Measurements from ENCODE around the gene CFAP300.

The CFAP300 gene

DNA sequence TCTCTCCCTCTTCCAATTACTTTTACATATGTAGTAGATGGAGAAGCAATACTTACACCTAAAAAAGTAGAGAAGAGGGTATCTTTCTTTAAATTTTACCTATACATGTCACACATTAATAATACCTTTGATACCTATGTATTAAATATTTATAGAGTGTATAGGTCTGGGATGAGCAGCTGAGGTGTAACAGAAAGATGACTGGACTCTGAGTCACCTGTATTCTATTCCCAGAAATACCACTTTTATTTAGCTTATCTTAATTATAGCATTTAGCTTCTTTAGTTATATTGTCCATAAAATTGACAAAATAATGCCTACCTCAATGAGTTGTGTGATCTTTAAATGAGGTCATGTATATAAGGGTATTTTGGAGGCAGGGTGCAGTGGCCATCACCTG lies 32.4 kb downstream of the CFAP300 start:
- peak; percentile 6 for DNase-seq

- DNase-seq: no peak
Observed at GRCh38 chr11:102081313-102081712, 34.1 kb downstream of the CFAP300 start.

GRCh38 chr11:102085864-102086551 lies 38.8 kb downstream of the CFAP300 start:
- no peak for DNase-seq

- no peak for DNase-seq
Observed at GRCh38 chr11:102097186-102097585, 49.9 kb downstream of the CFAP300 start.

- DNase-seq: no peak
Observed at GRCh38 chr11:102099755-102100154, 52.5 kb downstream of the CFAP300 start.

DNA sequence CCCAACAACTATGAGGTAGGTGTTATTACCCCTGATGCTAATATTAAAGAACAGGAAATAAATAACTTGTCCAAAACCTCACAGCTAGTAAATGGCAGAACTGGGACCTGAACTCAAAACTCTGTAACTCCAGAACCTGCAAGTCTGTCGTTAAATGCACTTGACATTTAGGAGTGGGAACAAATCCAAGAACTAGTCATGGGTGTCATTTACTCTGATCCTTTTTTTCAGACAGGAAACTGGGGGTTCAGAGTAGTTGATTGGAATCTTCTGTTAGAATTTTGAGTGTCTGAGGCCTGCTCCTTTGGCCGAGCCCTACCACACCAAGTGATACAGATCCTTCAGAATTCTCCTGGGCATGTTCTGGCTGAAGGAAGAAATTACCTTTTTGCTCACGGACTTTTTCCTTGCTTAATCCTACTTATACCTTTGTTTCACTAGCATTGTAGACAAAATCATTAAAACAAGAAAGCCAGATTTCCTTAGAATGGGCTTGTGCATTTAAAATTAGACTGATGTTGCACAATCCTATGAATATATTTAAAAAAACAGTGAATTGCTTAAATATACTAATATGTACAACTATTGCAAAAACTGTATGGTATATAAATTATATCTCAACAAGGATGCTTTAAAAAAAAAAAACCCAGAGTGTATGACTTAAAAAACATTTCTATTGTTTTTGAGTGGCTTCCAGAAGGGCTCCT lies 61.6 kb downstream of the CFAP300 start:
- no peak for DNase-seq

- DNase-seq: peak; percentile 94
Observed at GRCh38 chr11:102109896-102110760, 62.9 kb downstream of the CFAP300 start, which contains the start of gene YAP1. Gene YAP1, plus strand, starts transcription at chr11:102110447. Its CDS starts 402 bp downstream, at chr11:102110849.

GRCh38 chr11:102110761-102111010 lies 63.4 kb downstream of the CFAP300 start:
- no peak for DNase-seq

DNA sequence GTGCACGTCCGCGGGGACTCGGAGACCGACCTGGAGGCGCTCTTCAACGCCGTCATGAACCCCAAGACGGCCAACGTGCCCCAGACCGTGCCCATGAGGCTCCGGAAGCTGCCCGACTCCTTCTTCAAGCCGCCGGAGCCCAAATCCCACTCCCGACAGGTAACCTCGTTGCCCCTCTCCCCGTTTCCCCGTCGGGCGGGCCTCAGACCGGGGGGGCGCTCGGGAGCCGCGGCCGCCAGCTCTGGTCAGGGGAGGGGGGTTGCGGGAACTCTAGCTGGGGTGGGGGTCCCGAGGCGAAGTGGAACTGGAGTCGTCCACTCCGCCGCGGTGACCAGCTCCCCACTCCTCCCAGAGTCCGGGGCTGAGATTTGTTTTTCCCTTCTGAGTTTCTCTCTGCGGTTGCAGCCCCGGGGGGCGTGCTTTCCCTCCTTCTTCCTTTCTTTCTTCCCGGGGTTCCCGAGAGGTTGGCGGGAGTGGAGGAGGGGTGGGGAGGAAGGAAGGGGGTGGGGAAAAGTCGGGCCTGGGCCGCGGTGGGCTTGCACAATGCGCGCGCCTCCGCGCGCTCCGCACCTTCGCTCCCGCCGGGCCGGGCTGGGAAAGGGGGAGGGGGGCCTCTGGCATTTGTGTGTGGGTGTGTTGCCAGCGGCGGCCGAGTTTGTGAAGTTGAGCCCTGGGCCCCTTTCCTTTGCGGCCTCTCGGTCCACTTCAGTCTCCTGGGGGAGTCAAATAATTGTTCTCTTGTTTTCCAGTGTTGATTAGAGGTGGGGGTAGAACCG lies 64.0 kb downstream of the CFAP300 start:
- DNase-seq: peak; percentile 67

DNA sequence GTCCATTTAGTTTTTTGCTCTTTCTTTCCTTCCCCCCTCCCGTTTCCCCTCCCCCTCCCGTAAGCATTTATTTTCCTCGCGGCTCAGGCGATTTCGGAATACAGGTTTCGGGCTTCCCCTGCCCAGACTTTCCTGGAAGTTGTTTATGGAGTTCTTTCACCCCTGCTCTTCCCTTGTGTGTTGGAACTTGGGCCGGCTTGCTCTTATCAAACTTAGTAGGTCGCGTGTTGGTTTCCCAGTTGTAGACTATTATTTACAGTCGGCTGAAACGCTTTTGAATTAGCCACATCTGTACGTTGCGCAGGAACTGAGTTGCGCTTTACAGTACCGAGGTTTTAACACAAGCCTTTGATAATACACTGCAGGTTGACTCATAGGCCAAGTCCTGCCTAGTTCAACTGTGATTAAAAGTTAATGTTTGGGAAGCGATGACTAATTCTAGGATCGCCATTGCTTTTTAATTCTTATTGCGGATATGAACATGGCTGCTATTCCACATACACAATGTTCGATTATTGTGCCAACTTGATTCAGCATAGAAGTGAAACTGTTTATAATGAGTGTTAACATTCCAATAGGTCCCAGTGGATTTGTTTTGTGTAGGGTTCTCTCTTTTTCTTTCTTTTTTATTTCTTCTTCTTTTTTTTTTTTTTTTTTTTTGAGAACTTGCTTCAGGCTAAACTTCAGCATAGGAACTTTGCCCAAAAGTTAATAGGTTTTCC lies 64.7 kb downstream of the CFAP300 start:
- DNase-seq: peak; percentile 96

- DNase-seq: no peak
Observed at GRCh38 chr11:102112509-102112821, 65.2 kb downstream of the CFAP300 start.

DNA sequence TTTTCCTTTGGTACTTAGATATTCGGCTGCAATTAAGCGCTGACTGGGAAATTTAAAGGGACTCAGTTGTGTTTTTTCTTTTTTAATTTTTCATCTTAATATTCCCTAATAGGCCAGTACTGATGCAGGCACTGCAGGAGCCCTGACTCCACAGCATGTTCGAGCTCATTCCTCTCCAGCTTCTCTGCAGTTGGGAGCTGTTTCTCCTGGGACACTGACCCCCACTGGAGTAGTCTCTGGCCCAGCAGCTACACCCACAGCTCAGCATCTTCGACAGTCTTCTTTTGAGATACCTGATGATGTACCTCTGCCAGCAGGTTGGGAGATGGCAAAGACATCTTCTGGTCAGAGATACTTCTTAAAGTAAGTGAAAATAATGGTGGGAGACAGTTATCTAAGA lies 66.8 kb downstream of the CFAP300 start:
- no peak for DNase-seq

- peak; percentile 44 for DNase-seq
Observed at GRCh38 chr11:102115557-102115956, 68.3 kb downstream of the CFAP300 start.

GRCh38 chr11:102116453-102117205 lies 69.4 kb downstream of the CFAP300 start:
- no peak for DNase-seq

DNA sequence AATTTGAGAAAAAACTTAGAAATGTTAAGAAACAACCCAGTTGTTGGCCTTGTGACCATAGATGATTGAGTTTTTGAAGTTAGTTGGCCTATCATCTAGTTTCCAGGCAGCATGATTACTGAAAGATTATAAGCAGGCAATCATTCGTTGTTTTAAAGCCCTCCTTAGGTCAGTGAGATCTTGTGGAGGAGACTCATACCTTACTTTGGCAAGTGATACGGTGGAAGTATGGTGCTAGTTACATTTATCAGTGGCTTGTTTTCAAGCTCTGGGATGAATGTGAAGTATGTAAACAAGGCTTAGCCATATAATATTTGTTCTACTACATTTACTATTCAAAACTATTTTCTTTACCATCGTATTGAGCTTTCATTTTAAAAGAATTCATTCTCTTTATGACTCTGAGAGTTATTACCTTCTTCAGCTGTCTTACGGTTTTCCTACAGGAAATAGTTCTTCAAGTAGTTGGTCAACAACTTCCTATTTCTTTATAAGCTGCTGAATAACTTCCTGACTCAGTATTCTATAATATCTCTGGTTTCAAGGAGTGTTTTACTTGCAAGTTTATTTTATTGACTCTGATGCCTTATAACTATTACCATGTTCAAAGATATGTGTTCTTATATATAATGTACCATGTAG lies 70.4 kb downstream of the CFAP300 start:
- peak; percentile 60 for DNase-seq

DNA sequence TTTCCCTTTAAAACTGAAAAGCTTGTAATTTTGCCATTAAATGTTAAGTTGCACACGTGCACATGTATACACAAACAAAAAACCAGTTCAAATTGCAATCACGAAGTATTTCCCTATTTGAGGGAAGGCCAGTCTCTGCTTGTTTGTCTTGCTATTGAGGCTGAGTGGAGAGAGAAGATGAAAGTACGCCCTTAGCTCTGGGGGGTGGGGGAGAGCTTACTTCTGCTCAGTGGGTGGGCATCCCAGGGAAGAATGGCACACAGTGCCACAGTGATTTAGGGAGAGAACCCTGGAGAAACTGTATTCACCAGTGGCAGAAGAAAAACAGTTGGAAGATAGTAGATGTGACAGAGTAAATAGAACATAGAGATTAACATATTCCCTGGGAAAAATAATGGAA lies 71.7 kb downstream of the CFAP300 start:
- no peak for DNase-seq

DNA sequence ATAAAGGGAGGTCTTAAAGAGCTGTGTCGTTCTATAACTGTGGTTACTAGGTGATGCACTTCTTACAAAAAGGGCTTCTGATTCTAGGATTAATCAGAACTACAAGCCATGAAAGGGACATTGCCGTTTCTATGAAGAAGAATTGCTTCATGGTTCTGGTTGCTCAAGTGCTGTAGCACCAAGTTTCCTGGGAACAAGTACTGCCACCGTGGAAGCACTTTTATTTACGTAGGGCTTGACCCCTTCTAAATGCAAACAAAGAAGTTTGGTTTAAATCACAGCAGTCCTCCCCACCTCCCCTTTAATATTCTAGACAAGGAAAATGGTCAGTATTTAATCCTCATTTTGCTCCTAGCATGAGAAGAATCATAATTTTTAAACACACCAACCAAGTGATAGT lies 72.8 kb downstream of the CFAP300 start:
- no peak for DNase-seq

- DNase-seq: no peak
Observed at GRCh38 chr11:102120437-102120973, 73.3 kb downstream of the CFAP300 start.

DNA sequence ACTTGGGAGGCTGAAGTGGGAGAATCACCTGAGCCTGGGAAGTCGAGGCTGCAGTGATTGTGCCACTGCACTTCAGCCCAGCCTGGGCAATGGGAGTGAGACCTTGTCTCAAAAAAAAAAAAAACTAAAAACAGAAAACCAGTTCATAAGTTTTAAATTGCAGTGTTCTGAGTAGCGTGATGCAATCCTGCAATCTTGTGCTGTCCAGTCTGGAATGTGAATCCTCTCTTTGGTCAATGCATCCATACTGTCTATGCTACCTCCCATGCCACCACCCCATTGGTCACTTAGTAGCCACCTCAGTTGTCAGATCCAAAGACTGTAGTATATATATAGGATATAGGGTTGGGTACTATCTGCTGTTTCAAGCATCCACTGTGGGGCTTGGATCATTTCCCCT lies 74.1 kb downstream of the CFAP300 start:
- DNase-seq: no peak
